ENCODE measurements around the gene PRKG1. TPM values are rescaled to one million over a fixed set of nuclear protein-coding genes. Genes with fewer than 3 reads are reported as not detected.

Gene PRKG1
- total RNA-seq, 1 donor = 19.5 TPM

- no peak overlapping the region for H3K4me2 ChIP-seq (ENCODE audit: insufficient read depth, low read length)
- DNase-seq (ENCODE audit: insufficient read length, low spot score, missing footprints) = no peak
- no peaks in the 10 kb centered on the region for H3K9me3 ChIP-seq (ENCODE audit: low read depth, low read length)
- TF ChIP-seq, protein P1, sequence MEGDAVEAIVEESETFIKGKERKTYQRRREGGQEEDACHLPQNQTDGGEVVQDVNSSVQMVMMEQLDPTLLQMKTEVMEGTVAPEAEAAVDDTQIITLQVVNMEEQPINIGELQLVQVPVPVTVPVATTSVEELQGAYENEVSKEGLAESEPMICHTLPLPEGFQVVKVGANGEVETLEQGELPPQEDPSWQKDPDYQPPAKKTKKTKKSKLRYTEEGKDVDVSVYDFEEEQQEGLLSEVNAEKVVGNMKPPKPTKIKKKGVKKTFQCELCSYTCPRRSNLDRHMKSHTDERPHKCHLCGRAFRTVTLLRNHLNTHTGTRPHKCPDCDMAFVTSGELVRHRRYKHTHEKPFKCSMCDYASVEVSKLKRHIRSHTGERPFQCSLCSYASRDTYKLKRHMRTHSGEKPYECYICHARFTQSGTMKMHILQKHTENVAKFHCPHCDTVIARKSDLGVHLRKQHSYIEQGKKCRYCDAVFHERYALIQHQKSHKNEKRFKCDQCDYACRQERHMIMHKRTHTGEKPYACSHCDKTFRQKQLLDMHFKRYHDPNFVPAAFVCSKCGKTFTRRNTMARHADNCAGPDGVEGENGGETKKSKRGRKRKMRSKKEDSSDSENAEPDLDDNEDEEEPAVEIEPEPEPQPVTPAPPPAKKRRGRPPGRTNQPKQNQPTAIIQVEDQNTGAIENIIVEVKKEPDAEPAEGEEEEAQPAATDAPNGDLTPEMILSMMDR (IDR thresholded peaks at IDR 0.05; ENCODE audit: extremely low read depth, low read depth, low read length) = no peak
- no peaks in the 10 kb centered on the region for H4K20me1 ChIP-seq (ENCODE audit: insufficient read depth, low read length)
- H3K27me3 ChIP-seq (ENCODE audit: insufficient read depth, low read length) = no peaks in the 10 kb centered on the region
- H2AFZ ChIP-seq (ENCODE audit: low read length) = no peak overlapping the region
- no peaks in the 10 kb centered on the region for H3K79me2 ChIP-seq (ENCODE audit: insufficient read depth, low read length)
- H3K4me1 ChIP-seq (ENCODE audit: insufficient read depth, low read length) = no peaks in the 10 kb centered on the region
- H3K36me3 ChIP-seq (ENCODE audit: insufficient read depth, low read length) = no peaks in the 10 kb centered on the region
- no peak overlapping the region for H3K4me3 ChIP-seq (ENCODE audit: insufficient read depth, low read length)
- no peak overlapping the region for H3K27ac ChIP-seq (ENCODE audit: low read depth, low read length)
Observed at GRCh38 chr10:51705774-51706173, 631.5 kb downstream of the PRKG1 start.

DNA sequence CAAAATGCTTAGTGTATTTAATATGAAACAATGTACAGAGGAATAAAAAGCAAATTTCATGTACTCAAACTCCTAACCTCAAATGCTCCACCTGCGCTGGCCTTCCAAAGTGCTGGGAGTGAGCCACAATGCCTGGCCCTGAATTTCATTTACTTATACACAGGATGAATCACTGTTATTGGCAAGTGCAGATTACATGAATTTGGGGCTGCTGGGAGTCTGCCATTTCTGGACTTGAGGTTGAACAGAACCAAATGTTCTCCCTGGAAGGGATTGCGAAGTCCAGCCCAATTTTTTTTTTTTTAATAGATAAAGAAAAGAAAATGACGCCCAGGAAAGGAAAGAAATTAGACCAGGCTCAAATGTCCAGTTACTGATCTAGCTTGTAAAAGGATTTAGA is 631.9 kb downstream of the PRKG1 start:
- Histone ChIP-seq H3K4me3 (ENCODE audit: insufficient read depth, low read length) (no peak overlapping the region), H3K4me2 (ENCODE audit: insufficient read depth, low read length) (no peak overlapping the region), H3K36me3 (ENCODE audit: insufficient read depth, low read length) (no peaks in the 10 kb centered on the region), H4K20me1 (ENCODE audit: insufficient read depth, low read length) (no peaks in the 10 kb centered on the region), H3K27ac (ENCODE audit: low read depth, low read length) (no peak overlapping the region), H3K4me1 (ENCODE audit: insufficient read depth, low read length) (no peaks in the 10 kb centered on the region), H2AFZ (ENCODE audit: low read length) (no peak overlapping the region), H3K9me3 (ENCODE audit: low read depth, low read length) (no peaks in the 10 kb centered on the region), H3K79me2 (ENCODE audit: insufficient read depth, low read length) (no peaks in the 10 kb centered on the region), H3K27me3 (ENCODE audit: insufficient read depth, low read length) (no peaks in the 10 kb centered on the region)
- DNase-seq (ENCODE audit: insufficient read length, low spot score, missing footprints) = no peak
- TF ChIP-seq, protein P1 (IDR thresholded peaks at IDR 0.05; ENCODE audit: extremely low read depth, low read depth, low read length) = no peak

DNA sequence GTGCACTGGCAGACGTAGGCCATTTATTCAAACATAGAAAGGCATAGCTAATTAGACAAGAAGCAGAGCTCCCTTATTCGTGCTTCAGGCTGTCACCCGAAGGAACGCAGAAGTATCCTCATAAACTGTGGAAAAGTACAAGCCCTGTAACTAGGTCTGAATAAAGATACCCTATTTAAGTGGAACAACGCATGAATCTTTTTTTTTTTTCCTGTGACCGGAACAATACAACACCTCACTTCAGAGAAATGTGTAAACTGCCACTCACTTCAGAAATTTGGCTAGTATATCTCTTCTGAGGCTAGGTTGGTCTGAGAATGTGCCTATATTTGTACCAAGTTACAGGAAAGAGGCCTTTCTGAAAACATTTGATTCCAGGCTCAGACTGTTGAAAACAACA is 633.1 kb downstream of the PRKG1 start:
- H3K4me1 ChIP-seq (ENCODE audit: insufficient read depth, low read length) = no peaks in the 10 kb centered on the region
- no peaks in the 10 kb centered on the region for H3K36me3 ChIP-seq (ENCODE audit: insufficient read depth, low read length)
- no peaks in the 10 kb centered on the region for H3K9me3 ChIP-seq (ENCODE audit: low read depth, low read length)
- H3K4me3 ChIP-seq (ENCODE audit: insufficient read depth, low read length) = no peak overlapping the region
- no peaks in the 10 kb centered on the region for H3K79me2 ChIP-seq (ENCODE audit: insufficient read depth, low read length)
- H3K27ac ChIP-seq (ENCODE audit: low read depth, low read length) = no peak overlapping the region
- no peak for DNase-seq (ENCODE audit: insufficient read length, low spot score, missing footprints)
- TF ChIP-seq, protein P1 (IDR thresholded peaks at IDR 0.05; ENCODE audit: extremely low read depth, low read depth, low read length) = no peak
- no peak overlapping the region for H3K4me2 ChIP-seq (ENCODE audit: insufficient read depth, low read length)
- no peaks in the 10 kb centered on the region for H3K27me3 ChIP-seq (ENCODE audit: insufficient read depth, low read length)
- no peak overlapping the region for H2AFZ ChIP-seq (ENCODE audit: low read length)
- H4K20me1 ChIP-seq (ENCODE audit: insufficient read depth, low read length) = no peaks in the 10 kb centered on the region

DNA sequence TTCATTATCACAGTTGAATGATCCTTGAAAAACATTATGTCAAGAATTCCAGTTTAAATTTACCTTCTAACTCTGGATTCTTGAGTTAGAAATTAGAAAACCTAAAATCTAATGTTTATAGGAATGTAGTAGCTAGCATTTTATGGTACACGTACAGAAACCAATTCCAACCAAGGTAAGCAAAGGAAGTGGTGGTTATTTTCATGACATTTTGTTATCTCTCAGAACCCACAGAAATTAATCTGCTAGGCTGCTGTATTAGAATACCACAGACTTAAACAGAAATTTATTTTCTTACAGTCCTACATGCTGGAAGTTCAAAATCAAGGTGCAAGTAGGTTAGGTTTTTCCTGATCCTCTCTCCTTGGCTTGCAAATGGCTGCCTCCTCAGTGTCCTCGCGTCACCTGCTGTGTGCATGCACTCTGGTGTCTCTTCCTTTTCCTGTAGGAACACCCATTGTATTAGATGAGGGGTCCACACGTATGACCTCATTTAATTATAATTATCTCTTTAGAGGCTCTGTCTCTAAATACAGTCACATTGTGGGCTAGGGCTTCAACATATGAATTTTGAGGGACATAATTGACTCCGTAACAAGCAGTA is 633.6 kb downstream of the PRKG1 start:
- DNase-seq (ENCODE audit: insufficient read length, low spot score, missing footprints) = no peak
- Histone ChIP-seq H3K4me3 (ENCODE audit: insufficient read depth, low read length) (no peak overlapping the region), H4K20me1 (ENCODE audit: insufficient read depth, low read length) (no peaks in the 10 kb centered on the region), H3K9me3 (ENCODE audit: low read depth, low read length) (no peaks in the 10 kb centered on the region), H3K79me2 (ENCODE audit: insufficient read depth, low read length) (no peaks in the 10 kb centered on the region), H2AFZ (ENCODE audit: low read length) (no peak overlapping the region), H3K27me3 (ENCODE audit: insufficient read depth, low read length) (no peaks in the 10 kb centered on the region), H3K4me1 (ENCODE audit: insufficient read depth, low read length) (no peaks in the 10 kb centered on the region), H3K36me3 (ENCODE audit: insufficient read depth, low read length) (no peaks in the 10 kb centered on the region), H3K4me2 (ENCODE audit: insufficient read depth, low read length) (no peak overlapping the region), H3K27ac (ENCODE audit: low read depth, low read length) (no peak overlapping the region)
- TF ChIP-seq, protein P1 (IDR thresholded peaks at IDR 0.05; ENCODE audit: extremely low read depth, low read depth, low read length) = no peak
